ENCODE data around the gene UNKL.

Gene UNKL

GRCh38 chr16:1403733-1404132 lies 10.8 kb downstream of the UNKL start:
- H3K9me3 Mint-ChIP-seq, result no peaks in the 10 kb centered on the region
- TF ChIP-seq CTCF (IDR thresholded peaks at IDR 0.05; ENCODE audit: unreplicated experiment in 3 of 3), result no peak
- no peaks in the 10 kb centered on the region for H3K27me3 Mint-ChIP-seq (ENCODE audit: low read depth)
- H3K4me3 Mint-ChIP-seq, result no peak overlapping the region
- H3K27ac Mint-ChIP-seq, result no peak overlapping the region
- H3K36me3 Mint-ChIP-seq (ENCODE audit: low read depth), result peaks cover 15% of the 10 kb centered on the region
- H3K4me1 Mint-ChIP-seq, result no peaks in the 10 kb centered on the region

GRCh38 chr16:1403036-1403435 lies 11.5 kb downstream of the UNKL start:
- Mint-ChIP-seq H3K9me3 (no peaks in the 10 kb centered on the region), H3K4me3 (no peak overlapping the region), H3K27me3 (ENCODE audit: low read depth) (no peaks in the 10 kb centered on the region), H3K4me1 (no peaks in the 10 kb centered on the region), H3K36me3 (ENCODE audit: low read depth) (peaks cover 18% of the 10 kb centered on the region), H3K27ac (no peak overlapping the region)
- no peak for TF ChIP-seq CTCF (IDR thresholded peaks at IDR 0.05; ENCODE audit: unreplicated experiment in 3 of 3)

GRCh38 chr16:1401758-1402154 lies 12.7 kb downstream of the UNKL start:
- Mint-ChIP-seq H3K4me1 (no peaks in the 10 kb centered on the region), H3K36me3 (ENCODE audit: low read depth) (peaks cover 19% of the 10 kb centered on the region), H3K27ac (no peak overlapping the region), H3K4me3 (no peak overlapping the region), H3K27me3 (ENCODE audit: low read depth) (no peaks in the 10 kb centered on the region), H3K9me3 (no peaks in the 10 kb centered on the region)
- TF ChIP-seq CTCF (IDR thresholded peaks at IDR 0.05; ENCODE audit: unreplicated experiment in 3 of 3), result no peak

- no peaks in the 10 kb centered on the region for H3K9me3 Mint-ChIP-seq
- no peaks in the 10 kb centered on the region for H3K27me3 Mint-ChIP-seq (ENCODE audit: low read depth)
- H3K4me3 Mint-ChIP-seq, result no peak overlapping the region
- TF ChIP-seq CTCF (IDR thresholded peaks at IDR 0.05; ENCODE audit: unreplicated experiment in 3 of 3), result no peak
- no peak overlapping the region for H3K27ac Mint-ChIP-seq
- peaks cover 19% of the 10 kb centered on the region for H3K36me3 Mint-ChIP-seq (ENCODE audit: low read depth)
- no peaks in the 10 kb centered on the region for H3K4me1 Mint-ChIP-seq
Measured at GRCh38 chr16:1401061-1401757, 13.3 kb downstream of the UNKL start.

GRCh38 chr16:1398826-1399581 lies 15.5 kb downstream of the UNKL start:
- H3K4me1 Mint-ChIP-seq, result no peaks in the 10 kb centered on the region
- no peak overlapping the region for H3K4me3 Mint-ChIP-seq
- TF ChIP-seq CTCF (IDR thresholded peaks at IDR 0.05; ENCODE audit: unreplicated experiment in 3 of 3), result no peak
- H3K27ac Mint-ChIP-seq, result no peak overlapping the region
- no peaks in the 10 kb centered on the region for H3K9me3 Mint-ChIP-seq
- peaks cover 19% of the 10 kb centered on the region for H3K36me3 Mint-ChIP-seq (ENCODE audit: low read depth)
- no peaks in the 10 kb centered on the region for H3K27me3 Mint-ChIP-seq (ENCODE audit: low read depth)

GRCh38 chr16:1398351-1398750 lies 16.2 kb downstream of the UNKL start:
- peaks cover 16% of the 10 kb centered on the region for H3K36me3 Mint-ChIP-seq (ENCODE audit: low read depth)
- H3K27ac Mint-ChIP-seq, result no peak overlapping the region
- H3K9me3 Mint-ChIP-seq, result no peaks in the 10 kb centered on the region
- no peak overlapping the region for H3K4me3 Mint-ChIP-seq
- no peaks in the 10 kb centered on the region for H3K4me1 Mint-ChIP-seq
- TF ChIP-seq CTCF (IDR thresholded peaks at IDR 0.05; ENCODE audit: unreplicated experiment in 3 of 3), result no peak
- no peaks in the 10 kb centered on the region for H3K27me3 Mint-ChIP-seq (ENCODE audit: low read depth)

Measured in nephron (organoid).